Measurements from ENCODE around the gene DNER. TPM values are rescaled to one million over a fixed set of nuclear protein-coding genes. Genes with fewer than 3 reads are reported as not detected.

DNER gene
- total and polyA plus RNA-seq, 10 of the 15 experiments (the other 5 are each of a cell fraction or from before 2014, with no cell fraction given): 0.04 to 0.08 (median 0.07) TPM; not detected in 7

GRCh38 chr2:229740279-229740678 lies 25.9 kb upstream of the DNER start:
- Histone ChIP-seq H3K27me3 (replicated peaks in 1 of 2; ENCODE audit: control insufficient read depth in 2 of 2, insufficient read depth in 2 of 2, low read length in 1 of 2) (no peaks in the 10 kb centered on the region), H3K9me3 (replicated peaks; ENCODE audit: control insufficient read depth, insufficient read depth, low read length) (no peaks in the 10 kb centered on the region; the same call in 1 of the 3 replicates), H3K4me1 (ENCODE audit: control insufficient read depth, insufficient read depth, low read length) (no peaks in the 10 kb centered on the region), H2AFZ (ENCODE audit: control insufficient read depth, low read depth, low read length) (no peak overlapping the region), H3K36me3 (ENCODE audit: control insufficient read depth in 2 of 2, insufficient read depth in 2 of 2, low read length in 1 of 2) (no peaks in the 10 kb centered on the region), H3K4me2 (ENCODE audit: control insufficient read depth, insufficient read depth) (no peak overlapping the region), H3K4me3 (no peak overlapping the region), H3K79me2 (ENCODE audit: control insufficient read depth, insufficient read depth, low read length) (no peaks in the 10 kb centered on the region), H4K20me1 (ENCODE audit: control insufficient read depth, insufficient read depth) (no peaks in the 10 kb centered on the region), H3K9ac (ENCODE audit: control insufficient read depth, insufficient read depth, low read length) (no peak overlapping the region), H3K27ac (ENCODE audit: control insufficient read depth, insufficient read depth) (no peak overlapping the region)
- no TSS peak for BruUV-seq (replicated peaks)
- ChIA-PET SMC1A (ENCODE audit: uncharacterized antibody, unreplicated experiment) (no interaction called here), POLR2A (interaction anchor here (0.9 kb wide), 1 partner anchor 10 kb away, joined by 3 read pairs; no protein-coding TSS in a partner anchor), CTCF (no interaction called here), RAD21 (ENCODE audit: unreplicated experiment) (no interaction called here)
- no peak for DNase-seq (ENCODE audit: low read depth, low spot score)
- intact Hi-C loops (cut with micrococcal nuclease; ENCODE audit: unreplicated experiment) (no loop called here), in situ Hi-C loops (cut with MboI) (no loop called here)
- WGBS (ENCODE audit: insufficient coverage, insufficient replicate concordance, low lambda C conversion rate, missing lambda C conversion rate): 41% methylated on average over 4 of the region's 4 CpGs
- ATAC-seq: no peak
- no peak for FAIRE-seq
- no peak for TF ChIP-seq EP300 (IDR thresholded peaks at IDR 0.05; ENCODE audit: borderline replicate concordance in 1 of 2, control insufficient read depth in 1 of 2, low read depth in 2 of 2, low read length in 2 of 2)
- TF ChIP-seq TCF7 (IDR thresholded peaks at IDR 0.05; ENCODE audit: borderline replicate concordance): no peak
- TF ChIP-seq ATF2 (IDR thresholded peaks at IDR 0.05; ENCODE audit: low read length): no peak
- no peak for TF ChIP-seq SMAD5 (IDR thresholded peaks at IDR 0.05; ENCODE audit: low read depth)
- TF ChIP-seq CBX5 (IDR thresholded peaks at IDR 0.05; ENCODE audit: low read depth): no peak
- no peak for TF ChIP-seq YBX1 (IDR thresholded peaks at IDR 0.05)
- no peak for TF ChIP-seq MLLT1 (IDR thresholded peaks at IDR 0.05)
- no peak for TF ChIP-seq CUX1 (IDR thresholded peaks at IDR 0.05; ENCODE audit: insufficient replicate concordance, low read depth, low read length)
- no peak for TF ChIP-seq ZNF274 (IDR thresholded peaks at IDR 0.05; ENCODE audit: insufficient read depth, insufficient read length)
- no peak for TF ChIP-seq FOXK2 (IDR thresholded peaks at IDR 0.05)
- no peak for TF ChIP-seq BCLAF1 (IDR thresholded peaks at IDR 0.05)
- TF ChIP-seq NBN (IDR thresholded peaks at IDR 0.05): no peak
- no peak for TF ChIP-seq SMARCA5 (IDR thresholded peaks at IDR 0.05)
- no peak for TF ChIP-seq MYB (IDR thresholded peaks at IDR 0.05; ENCODE audit: borderline replicate concordance, low read depth, low read length)
- no peak for TF ChIP-seq SMC3 (IDR thresholded peaks at IDR 0.05; ENCODE audit: borderline replicate concordance, low read length)
